HL-60 (cell line): Measurements from ENCODE around the gene ZACN.

Source experiments
- DNase-seq, 2 experiments: peaks; one replicate each; pipeline ENCODE4 v3.0.0-alpha.2; 2010 to 2020; ENCODE audit warnings: low read depth in 1 of 2, low spot score in 1 of 2
- H3K27ac ChIP-seq: fragments of 250-450 bp; sonication (Bioruptor Pico); replicated peaks from 2 replicates; pipeline ENCODE4 v1.5.1; 2020; ENCODE audit warnings: mild to moderate bottlenecking, moderate library complexity
- H3K27me3 ChIP-seq: fragments of 250-450 bp; sonication (Bioruptor Pico); 2 replicates; pipeline ENCODE4 v1.5.1; 2021; ENCODE audit warnings: mild to moderate bottlenecking, moderate library complexity; ENCODE audit not compliant: insufficient read depth, poor library complexity, severe bottlenecking
- H3K4me3 ChIP-seq: replicated peaks from 2 replicates; pipeline ENCODE4 v1.5.1; 2011; ENCODE audit warnings: mild to moderate bottlenecking, control low read depth, low read length; ENCODE audit not compliant: insufficient read depth
- GABPA ChIP-seq: IDR thresholded peaks from 2 replicates; pipeline ENCODE4 v1.6.1; 2012; ENCODE audit warnings: low read depth
- POLR2AphosphoS5 ChIP-seq: IDR thresholded peaks from 2 replicates; pipeline ENCODE4 v1.6.1; 2012; ENCODE audit warnings: low read depth
- SPI1 ChIP-seq: IDR thresholded peaks from 2 replicates; pipeline ENCODE4 v1.6.1; 2012; ENCODE audit warnings: low read depth, mild to moderate bottlenecking, borderline replicate concordance
- long read RNA-seq: library from polyadenylated mRNA; unstranded; transcript quantifications from one replicate; pipeline ENCODE4 v2.0.0, GENCODE V29; 2020
- TF ChIP-seq, protein P1 (sequence below): IDR thresholded peaks from 2 replicates; pipeline ENCODE4 v1.6.1; 2012; ENCODE audit warnings: low read depth; ENCODE audit not compliant: insufficient replicate concordance
- TF ChIP-seq, protein P2 (sequence below): IDR thresholded peaks from one replicate; pipeline ENCODE4 v1.5.1; 2011; ENCODE audit warnings: low read length, control low read depth, inconsistent platforms; ENCODE audit not compliant: insufficient read depth

The ZACN gene
- long read RNA-seq, result 0 reads

- no peak for DNase-seq
- Histone ChIP-seq H3K4me3 (no peak within 1 kb of the TSS), H3K27me3 (peaks cover 53% of the 10 kb centered on the region), H3K27ac (no peak within 1 kb of the TSS)
- TF ChIP-seq GABPA, result no peak
- TF ChIP-seq POLR2AphosphoS5, result 0 out of 2 replicates have a peak, but pooled peaks have one; percentile 4
- TF ChIP-seq, protein P1, sequence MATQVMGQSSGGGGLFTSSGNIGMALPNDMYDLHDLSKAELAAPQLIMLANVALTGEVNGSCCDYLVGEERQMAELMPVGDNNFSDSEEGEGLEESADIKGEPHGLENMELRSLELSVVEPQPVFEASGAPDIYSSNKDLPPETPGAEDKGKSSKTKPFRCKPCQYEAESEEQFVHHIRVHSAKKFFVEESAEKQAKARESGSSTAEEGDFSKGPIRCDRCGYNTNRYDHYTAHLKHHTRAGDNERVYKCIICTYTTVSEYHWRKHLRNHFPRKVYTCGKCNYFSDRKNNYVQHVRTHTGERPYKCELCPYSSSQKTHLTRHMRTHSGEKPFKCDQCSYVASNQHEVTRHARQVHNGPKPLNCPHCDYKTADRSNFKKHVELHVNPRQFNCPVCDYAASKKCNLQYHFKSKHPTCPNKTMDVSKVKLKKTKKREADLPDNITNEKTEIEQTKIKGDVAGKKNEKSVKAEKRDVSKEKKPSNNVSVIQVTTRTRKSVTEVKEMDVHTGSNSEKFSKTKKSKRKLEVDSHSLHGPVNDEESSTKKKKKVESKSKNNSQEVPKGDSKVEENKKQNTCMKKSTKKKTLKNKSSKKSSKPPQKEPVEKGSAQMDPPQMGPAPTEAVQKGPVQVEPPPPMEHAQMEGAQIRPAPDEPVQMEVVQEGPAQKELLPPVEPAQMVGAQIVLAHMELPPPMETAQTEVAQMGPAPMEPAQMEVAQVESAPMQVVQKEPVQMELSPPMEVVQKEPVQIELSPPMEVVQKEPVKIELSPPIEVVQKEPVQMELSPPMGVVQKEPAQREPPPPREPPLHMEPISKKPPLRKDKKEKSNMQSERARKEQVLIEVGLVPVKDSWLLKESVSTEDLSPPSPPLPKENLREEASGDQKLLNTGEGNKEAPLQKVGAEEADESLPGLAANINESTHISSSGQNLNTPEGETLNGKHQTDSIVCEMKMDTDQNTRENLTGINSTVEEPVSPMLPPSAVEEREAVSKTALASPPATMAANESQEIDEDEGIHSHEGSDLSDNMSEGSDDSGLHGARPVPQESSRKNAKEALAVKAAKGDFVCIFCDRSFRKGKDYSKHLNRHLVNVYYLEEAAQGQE, result no peak
- TF ChIP-seq SPI1, result no peak
- TF ChIP-seq, protein P2, sequence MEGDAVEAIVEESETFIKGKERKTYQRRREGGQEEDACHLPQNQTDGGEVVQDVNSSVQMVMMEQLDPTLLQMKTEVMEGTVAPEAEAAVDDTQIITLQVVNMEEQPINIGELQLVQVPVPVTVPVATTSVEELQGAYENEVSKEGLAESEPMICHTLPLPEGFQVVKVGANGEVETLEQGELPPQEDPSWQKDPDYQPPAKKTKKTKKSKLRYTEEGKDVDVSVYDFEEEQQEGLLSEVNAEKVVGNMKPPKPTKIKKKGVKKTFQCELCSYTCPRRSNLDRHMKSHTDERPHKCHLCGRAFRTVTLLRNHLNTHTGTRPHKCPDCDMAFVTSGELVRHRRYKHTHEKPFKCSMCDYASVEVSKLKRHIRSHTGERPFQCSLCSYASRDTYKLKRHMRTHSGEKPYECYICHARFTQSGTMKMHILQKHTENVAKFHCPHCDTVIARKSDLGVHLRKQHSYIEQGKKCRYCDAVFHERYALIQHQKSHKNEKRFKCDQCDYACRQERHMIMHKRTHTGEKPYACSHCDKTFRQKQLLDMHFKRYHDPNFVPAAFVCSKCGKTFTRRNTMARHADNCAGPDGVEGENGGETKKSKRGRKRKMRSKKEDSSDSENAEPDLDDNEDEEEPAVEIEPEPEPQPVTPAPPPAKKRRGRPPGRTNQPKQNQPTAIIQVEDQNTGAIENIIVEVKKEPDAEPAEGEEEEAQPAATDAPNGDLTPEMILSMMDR, result no peak
Measured at GRCh38 chr17:76078860-76079534, at the start of gene ZACN. ZACN (plus strand) TSS chr17:76079182; CDS start chr17:76079265, 83 bp downstream.

GRCh38 chr17:76032073-76032779 lies 46.8 kb upstream of the ZACN start:
- H3K27me3 ChIP-seq, result no peaks in the 10 kb centered on the region
- DNase-seq, result no peak
- H3K4me3 ChIP-seq, result no peak overlapping the region
- no peak overlapping the region for H3K27ac ChIP-seq
- no peak for TF ChIP-seq POLR2AphosphoS5
- TF ChIP-seq, protein P2, result no peak
- TF ChIP-seq, protein P1, result no peak
- TF ChIP-seq SPI1, result no peak
- TF ChIP-seq GABPA, result no peak

DNA sequence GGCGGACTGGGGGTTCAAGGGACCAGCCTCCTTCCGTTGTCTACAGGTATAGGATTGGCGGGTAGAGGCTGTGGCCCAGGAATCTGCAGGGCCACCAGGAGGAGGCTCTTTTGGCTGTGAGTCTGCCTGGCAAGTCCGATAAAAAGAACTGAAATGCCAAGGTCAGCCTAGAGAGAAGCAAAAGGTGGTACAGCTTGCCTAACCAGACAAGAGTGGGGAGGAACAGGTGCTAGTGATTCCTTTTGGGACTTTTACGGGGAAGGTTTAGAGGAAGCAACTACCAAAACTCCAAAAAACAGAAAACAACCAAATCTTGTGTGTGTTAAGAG lies 46.2 kb upstream of the ZACN start:
- H3K27me3 ChIP-seq, result no peaks in the 10 kb centered on the region
- no peak overlapping the region for H3K27ac ChIP-seq
- H3K4me3 ChIP-seq, result no peak overlapping the region
- TF ChIP-seq, protein P2, result no peak
- TF ChIP-seq POLR2AphosphoS5 (no peak), GABPA (no peak), SPI1 (no peak)
- TF ChIP-seq, protein P1, result no peak
- DNase-seq, result no peak
